Activated naive CD4-positive, alpha-beta T cell treated with anti-CD3 and anti-CD28 coated beads, Interleukin-2, amount 10 ng/mL, durations not matched to agents 7 days and 5 days (primary cell): ENCODE data around the gene OR7A17.

Experiments
- CTCF ChIA-PET: fragments of 350-600 bp; sonication (Branson Sonifier 250); formaldehyde crosslinking; loops from one replicate; lab custom pipeline; 2021; ENCODE audit warnings: antibody characterized with exemption; lab: Charles Lee
- DNase-seq: peaks from one replicate; pipeline ENCODE4 v3.0.0-alpha.2; 2020
- H3K27ac Mint-ChIP-seq: one replicate; pipeline ENCODE4 v1.8.0; 2021; ENCODE audit warnings: mild to moderate bottlenecking, moderate library complexity, mixed read lengths
- H3K27me3 Mint-ChIP-seq: one replicate; pipeline ENCODE4 v1.8.0; 2021; ENCODE audit warnings: mild to moderate bottlenecking, mixed read lengths
- H3K36me3 Mint-ChIP-seq: one replicate; pipeline ENCODE4 v1.8.0; 2021; ENCODE audit warnings: mixed read lengths
- H3K4me1 Mint-ChIP-seq: one replicate; pipeline ENCODE4 v1.8.0; 2021; ENCODE audit warnings: mixed read lengths
- H3K4me3 Mint-ChIP-seq: one replicate; pipeline ENCODE4 v1.8.0; 2021; ENCODE audit warnings: mild to moderate bottlenecking, moderate library complexity, mixed read lengths
- H3K9me3 Mint-ChIP-seq: one replicate; pipeline ENCODE4 v1.8.0; 2021; ENCODE audit warnings: mixed read lengths

OR7A17 gene

DNA sequence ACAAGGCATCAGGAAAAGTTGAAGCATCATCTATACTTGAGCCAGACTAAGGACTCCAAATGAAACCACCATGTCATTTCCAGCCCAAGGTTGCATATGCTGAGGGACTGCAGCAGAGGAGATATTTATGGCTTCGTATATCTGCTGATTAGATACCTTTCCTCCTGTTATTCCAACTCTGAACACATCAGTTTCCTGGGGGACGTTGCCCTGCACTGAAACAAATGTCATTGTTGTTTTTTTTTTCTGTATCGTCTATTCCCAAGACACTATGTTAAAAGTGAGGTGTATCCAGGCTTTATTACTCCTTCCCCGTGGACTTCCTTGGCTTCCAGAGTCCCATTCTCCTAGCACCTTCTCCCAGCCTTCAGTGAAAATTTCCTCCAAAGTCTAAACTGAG is at the start of gene OR7A17:
OR7A17 (minus strand) TSS at position 101 of the 400 bp plus-strand sequence. CDS start 4,777 bp downstream, outside the sequence.
- Mint-ChIP-seq H3K36me3 (no peaks in the 10 kb centered on the region), H3K4me1 (peaks cover 2% of the 10 kb centered on the region), H3K27ac (no peak within 1 kb of the TSS), H3K27me3 (peaks cover 4% of the 10 kb centered on the region), H3K4me3 (no peak within 1 kb of the TSS), H3K9me3 (no peaks in the 10 kb centered on the region)
- CTCF ChIA-PET, result no interaction called here
- DNase-seq, result no peak

DNA sequence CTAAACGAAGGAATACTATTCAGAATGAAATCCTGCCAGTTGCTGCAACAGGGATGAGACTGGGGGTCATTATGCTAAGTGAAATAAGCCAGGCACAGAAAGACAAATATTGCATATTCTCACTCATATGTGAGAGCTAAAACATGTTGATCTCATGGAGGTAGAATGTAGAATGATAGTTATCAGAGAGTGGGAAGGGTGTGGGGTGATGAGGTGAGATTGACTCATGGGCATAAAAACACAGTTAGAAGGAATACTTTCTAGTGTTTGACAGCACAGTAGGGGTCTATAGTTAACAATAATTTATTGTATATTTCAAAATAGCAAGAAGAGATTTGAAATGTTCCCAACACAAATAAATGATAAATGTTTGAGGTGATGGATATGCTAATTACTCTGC is 47.6 kb upstream of the OR7A17 start:
- no peaks in the 10 kb centered on the region for H3K27me3 Mint-ChIP-seq
- no peaks in the 10 kb centered on the region for H3K36me3 Mint-ChIP-seq
- H3K4me3 Mint-ChIP-seq, result no peak overlapping the region
- H3K27ac Mint-ChIP-seq, result no peak overlapping the region
- CTCF ChIA-PET, result no interaction called here
- no peaks in the 10 kb centered on the region for H3K9me3 Mint-ChIP-seq
- H3K4me1 Mint-ChIP-seq, result no peaks in the 10 kb centered on the region
- DNase-seq, result no peak

DNA sequence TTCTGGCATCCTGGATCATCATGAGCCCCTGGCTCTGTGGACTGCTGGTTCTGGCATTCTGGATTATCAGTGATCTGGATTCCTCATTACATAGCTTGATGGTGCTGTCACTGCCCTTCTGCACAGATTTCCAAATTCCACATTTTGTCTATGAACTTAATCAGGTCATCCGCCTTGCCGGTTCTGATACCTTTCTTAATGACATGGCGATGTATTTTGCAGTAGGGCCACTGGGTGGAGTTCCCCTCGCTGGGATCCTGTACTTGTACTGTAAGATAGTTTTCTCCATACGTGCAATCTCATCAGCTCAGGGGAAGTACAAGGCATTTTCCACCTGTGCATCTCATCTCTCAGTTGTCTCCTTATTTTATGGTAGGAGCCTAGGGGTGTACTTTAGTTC is 30.9 kb upstream of the OR7A17 start:
- Mint-ChIP-seq H3K27ac (no peak overlapping the region), H3K9me3 (no peaks in the 10 kb centered on the region), H3K4me1 (no peaks in the 10 kb centered on the region), H3K36me3 (no peaks in the 10 kb centered on the region), H3K27me3 (peaks cover 7% of the 10 kb centered on the region), H3K4me3 (no peak overlapping the region)
- no peak for DNase-seq
- CTCF ChIA-PET, result no interaction called here

DNA sequence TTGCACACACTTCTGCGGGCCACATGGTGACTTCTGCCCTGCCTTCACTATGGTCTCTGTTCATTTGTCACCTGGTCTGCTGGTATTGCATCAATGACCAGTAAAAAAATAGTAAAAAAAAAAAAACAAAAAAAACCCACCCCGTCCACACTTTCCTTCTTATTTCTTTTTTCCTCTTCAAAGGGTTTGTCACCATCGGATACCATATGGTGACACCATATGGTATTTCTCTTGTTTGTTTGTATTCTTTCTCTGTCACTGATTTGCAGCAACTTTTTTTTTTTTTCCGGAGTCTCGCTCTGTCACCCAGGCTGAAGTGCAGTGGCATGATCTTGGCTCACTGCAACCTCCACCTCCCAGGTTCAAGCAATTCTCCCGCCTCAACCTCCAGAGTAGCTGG is 29.2 kb upstream of the OR7A17 start:
- Mint-ChIP-seq H3K4me3 (no peak overlapping the region), H3K9me3 (no peaks in the 10 kb centered on the region), H3K36me3 (no peaks in the 10 kb centered on the region), H3K27ac (no peak overlapping the region), H3K27me3 (peaks cover 7% of the 10 kb centered on the region), H3K4me1 (no peaks in the 10 kb centered on the region)
- CTCF ChIA-PET, result no interaction called here
- no peak for DNase-seq

DNA sequence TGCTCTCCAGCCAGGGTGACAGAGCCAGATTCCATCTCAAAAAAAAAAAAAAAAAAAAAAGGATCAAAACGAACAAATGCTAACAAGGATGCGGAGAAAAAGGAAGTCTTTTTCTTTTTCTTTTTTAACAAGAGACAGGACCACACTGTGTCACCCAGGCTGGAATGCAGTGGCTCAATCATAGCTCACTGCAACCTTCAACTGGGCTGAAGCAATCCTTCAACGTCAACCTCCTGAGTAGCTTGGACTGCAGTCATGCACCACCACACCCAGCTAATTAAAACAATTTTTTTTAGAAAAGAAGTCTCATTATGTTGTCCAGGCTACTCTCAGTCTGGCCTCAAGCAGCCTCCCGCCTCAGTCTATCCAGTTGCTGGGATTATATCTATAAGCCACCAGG is 20.8 kb upstream of the OR7A17 start:
- Mint-ChIP-seq H3K27me3 (no peaks in the 10 kb centered on the region), H3K4me1 (no peaks in the 10 kb centered on the region), H3K9me3 (no peaks in the 10 kb centered on the region), H3K4me3 (no peak overlapping the region), H3K27ac (no peak overlapping the region), H3K36me3 (no peaks in the 10 kb centered on the region)
- CTCF ChIA-PET, result no interaction called here
- DNase-seq, result no peak

DNA sequence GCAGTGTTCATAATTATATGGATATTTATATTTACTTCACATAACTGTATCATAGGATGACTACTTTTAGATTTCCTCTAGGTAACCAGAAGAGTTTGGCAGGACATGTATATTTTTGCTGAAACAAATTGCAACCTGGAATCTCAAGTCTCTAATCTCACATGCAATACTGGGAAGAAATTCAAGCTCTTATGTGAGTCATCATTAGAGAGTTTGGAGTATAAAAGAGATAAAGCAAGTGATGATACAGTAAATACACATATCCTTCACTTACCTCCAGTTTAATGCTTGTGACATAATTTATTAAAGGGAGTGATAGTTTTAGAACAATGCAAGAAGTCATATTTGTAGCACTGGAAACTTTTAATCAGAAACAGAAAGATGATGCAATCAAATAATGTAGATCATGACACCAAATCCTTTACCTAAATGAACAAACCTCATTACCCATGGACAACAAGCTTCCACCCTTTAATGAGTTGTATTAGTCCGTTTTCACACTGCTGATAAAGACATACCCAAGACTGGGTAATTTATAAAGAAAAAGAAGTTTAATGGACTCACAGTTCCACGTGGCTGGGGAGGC is 15.8 kb upstream of the OR7A17 start:
- H3K36me3 Mint-ChIP-seq, result no peaks in the 10 kb centered on the region
- no peaks in the 10 kb centered on the region for H3K4me1 Mint-ChIP-seq
- CTCF ChIA-PET, result no interaction called here
- no peaks in the 10 kb centered on the region for H3K27me3 Mint-ChIP-seq
- no peak overlapping the region for H3K4me3 Mint-ChIP-seq
- no peak for DNase-seq
- no peaks in the 10 kb centered on the region for H3K9me3 Mint-ChIP-seq
- H3K27ac Mint-ChIP-seq, result no peak overlapping the region

DNA sequence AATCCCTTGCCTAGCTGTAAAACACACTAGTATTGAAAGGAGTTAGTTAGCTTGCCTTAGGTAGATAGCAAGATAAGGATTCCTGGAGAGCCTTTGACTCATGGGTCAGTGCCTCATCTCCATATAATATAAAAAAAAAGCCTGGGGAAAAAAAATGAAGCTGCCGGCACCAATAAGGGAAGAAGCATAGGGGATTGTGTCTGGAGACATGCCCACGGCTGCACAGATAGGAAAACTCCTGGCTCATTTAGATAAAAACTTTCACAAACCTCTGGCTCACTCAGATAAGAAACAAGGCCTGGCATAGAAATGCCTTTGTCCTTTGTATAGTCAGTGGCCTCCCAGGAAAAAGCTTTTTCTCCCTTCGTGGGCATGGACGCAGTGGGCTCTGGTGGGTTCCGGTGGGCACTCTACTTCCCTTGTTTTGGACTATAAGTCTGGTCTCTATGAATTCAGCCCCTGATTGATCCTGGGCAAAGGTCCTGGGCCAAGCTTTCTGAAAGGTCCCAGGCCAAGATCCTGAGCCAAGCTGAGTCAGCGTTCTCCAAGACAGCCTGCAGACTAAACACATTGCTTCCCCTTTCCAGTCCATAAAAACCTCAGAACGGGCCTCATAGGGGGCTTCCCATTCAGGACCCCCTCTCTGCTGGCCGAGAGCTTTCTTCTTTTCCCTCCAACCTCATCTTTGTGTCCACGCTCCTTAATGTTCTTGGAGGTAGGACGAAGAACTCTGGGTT is 4.9 kb upstream of the OR7A17 start:
- Mint-ChIP-seq H3K4me3 (no peak overlapping the region), H3K27me3 (peaks cover 15% of the 10 kb centered on the region), H3K4me1 (peaks cover 2% of the 10 kb centered on the region), H3K27ac (no peak overlapping the region), H3K9me3 (no peaks in the 10 kb centered on the region), H3K36me3 (no peaks in the 10 kb centered on the region)
- DNase-seq, result no peak
- CTCF ChIA-PET, result interaction anchor here (1.0 kb wide), 1 partner anchor 104 kb away, joined by 3 read pairs; no protein-coding TSS in a partner anchor

DNA sequence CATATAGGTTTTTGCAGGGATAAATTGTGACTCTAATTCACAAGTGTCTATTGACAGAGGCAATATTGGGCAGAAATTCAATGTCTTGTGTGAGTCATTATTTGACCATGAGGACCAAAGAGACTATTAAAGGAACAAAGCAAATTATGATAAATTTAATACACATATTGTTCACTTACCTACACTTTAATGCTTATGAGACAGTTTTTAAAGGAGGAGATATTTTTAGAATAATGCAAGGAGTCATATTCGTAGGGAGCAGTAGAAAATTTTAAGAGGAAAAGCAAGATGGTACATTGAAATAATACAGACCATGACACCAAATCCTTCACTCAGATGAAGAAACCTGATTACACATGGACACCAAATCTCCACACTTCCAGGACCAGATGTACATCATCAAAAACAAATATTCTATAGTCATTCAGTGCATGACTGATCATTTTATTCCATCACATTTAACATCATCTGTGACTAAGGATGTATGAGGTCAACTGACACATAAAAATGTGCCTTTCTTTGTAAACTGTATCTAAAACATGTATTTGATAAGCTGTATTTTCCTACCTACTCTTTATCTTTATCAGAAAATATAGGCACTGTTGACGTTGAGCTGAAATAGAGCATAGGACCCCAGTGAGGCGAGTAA is 4.2 kb upstream of the OR7A17 start:
- H3K36me3 Mint-ChIP-seq, result no peaks in the 10 kb centered on the region
- CTCF ChIA-PET, result no interaction called here
- DNase-seq, result no peak
- H3K9me3 Mint-ChIP-seq, result no peaks in the 10 kb centered on the region
- H3K27ac Mint-ChIP-seq, result no peak overlapping the region
- peaks cover 2% of the 10 kb centered on the region for H3K4me1 Mint-ChIP-seq
- H3K27me3 Mint-ChIP-seq, result peaks cover 15% of the 10 kb centered on the region
- no peak overlapping the region for H3K4me3 Mint-ChIP-seq

DNA sequence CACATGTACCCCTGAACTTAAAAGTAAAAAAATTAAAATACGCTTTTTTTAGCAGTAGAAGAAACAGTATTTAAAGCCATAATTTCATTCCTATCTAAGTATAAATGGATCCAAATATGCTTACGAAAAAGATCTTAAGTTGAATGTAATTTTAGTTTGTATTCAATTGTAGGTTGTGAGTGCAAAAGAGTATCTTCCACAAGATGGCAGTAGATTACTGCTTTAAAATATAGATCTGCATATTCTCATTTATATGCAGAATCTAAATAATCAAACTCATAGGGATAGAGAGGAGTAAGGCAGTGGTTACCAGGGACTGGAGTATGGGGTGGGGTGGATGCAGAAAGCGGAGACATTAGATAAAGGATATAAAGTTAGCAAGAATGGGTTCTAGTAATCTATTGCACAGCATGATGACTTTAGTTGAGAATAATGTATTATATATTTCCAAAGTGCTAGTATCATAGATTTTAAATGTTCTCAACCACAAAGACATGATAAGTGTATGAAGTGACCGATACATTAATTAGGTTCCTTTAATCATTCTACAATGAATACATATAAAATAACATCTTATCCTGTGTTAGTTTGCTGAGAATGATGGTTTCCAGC is 14.2 kb downstream of the OR7A17 start:
- Mint-ChIP-seq H3K36me3 (no peaks in the 10 kb centered on the region), H3K4me3 (no peak overlapping the region), H3K27ac (no peak overlapping the region), H3K9me3 (no peaks in the 10 kb centered on the region), H3K27me3 (no peaks in the 10 kb centered on the region), H3K4me1 (no peaks in the 10 kb centered on the region)
- DNase-seq, result no peak
- CTCF ChIA-PET, result no interaction called here

DNA sequence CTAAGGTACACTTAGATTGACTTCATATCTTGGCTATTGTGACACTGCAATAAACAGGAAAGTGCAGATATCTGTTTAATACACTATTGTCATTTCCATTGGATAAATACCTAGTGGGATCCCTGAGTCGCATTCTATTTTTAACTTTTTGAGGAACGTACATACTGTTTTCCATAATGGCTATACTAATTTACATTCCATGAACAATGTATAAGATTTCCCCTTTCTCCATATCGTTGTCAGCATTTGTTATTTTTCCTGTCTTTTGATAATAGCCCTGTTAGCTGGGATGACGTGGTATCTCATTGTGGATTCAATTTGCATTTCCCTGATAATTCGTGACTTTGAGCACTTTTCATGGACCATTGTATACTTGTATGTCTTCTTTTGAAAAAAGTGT is 17.4 kb downstream of the OR7A17 start:
- Mint-ChIP-seq H3K4me1 (no peaks in the 10 kb centered on the region), H3K9me3 (no peaks in the 10 kb centered on the region), H3K36me3 (no peaks in the 10 kb centered on the region), H3K27ac (no peak overlapping the region), H3K27me3 (peaks cover 10% of the 10 kb centered on the region), H3K4me3 (no peak overlapping the region)
- DNase-seq, result no peak
- CTCF ChIA-PET, result no interaction called here

DNA sequence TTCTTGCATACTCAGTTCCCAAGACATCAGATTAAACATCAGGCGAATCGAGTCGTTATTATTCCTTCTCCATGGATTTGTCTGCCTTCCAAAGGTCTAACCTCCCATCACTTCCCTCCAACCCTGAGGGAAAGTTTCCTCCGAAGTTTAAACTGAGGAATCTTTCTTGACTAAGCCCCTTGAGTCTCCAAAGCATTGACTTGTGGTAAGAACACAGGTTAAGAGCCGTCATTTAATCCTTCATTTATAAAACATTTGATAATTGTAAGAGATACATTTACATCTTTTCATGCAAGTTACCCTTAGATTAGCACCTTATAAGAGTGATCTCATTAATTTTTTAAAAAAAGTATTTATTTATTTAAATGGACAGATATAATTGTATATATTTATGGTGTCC is 37.1 kb downstream of the OR7A17 start, which contains the start of gene OR7A10:
OR7A10 (minus strand) TSS at position 101 of the 400 bp plus-strand sequence. CDS start 7,045 bp downstream, outside the sequence.
- Mint-ChIP-seq H3K9me3 (no peaks in the 10 kb centered on the region), H3K27ac (no peak within 1 kb of the TSS), H3K4me1 (no peaks in the 10 kb centered on the region), H3K4me3 (no peak within 1 kb of the TSS), H3K27me3 (peaks cover 13% of the 10 kb centered on the region), H3K36me3 (no peaks in the 10 kb centered on the region)
- CTCF ChIA-PET, result no interaction called here
- no peak for DNase-seq

DNA sequence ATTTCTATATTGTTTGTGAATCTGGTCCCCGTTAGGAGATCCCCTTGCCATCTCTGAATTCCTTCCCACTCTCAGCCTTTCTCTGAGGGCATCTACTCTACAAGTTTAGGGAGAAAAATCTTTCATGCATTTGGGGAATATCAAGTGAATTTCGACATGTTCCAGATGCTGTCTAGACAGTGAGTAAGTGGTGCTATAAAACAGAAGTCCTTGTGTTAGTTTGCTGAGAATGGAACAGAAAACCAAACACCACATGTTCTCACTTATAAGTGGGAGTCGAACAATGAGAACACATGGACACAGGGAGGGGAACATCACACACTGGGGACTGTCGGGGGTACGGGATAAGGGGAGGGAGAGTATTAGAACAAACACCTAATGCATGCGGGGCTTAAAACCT is 42.4 kb downstream of the OR7A17 start:
- Mint-ChIP-seq H3K27ac (no peak overlapping the region), H3K4me1 (no peaks in the 10 kb centered on the region), H3K9me3 (no peaks in the 10 kb centered on the region), H3K4me3 (no peak overlapping the region), H3K36me3 (no peaks in the 10 kb centered on the region), H3K27me3 (peaks cover 4% of the 10 kb centered on the region)
- CTCF ChIA-PET, result no interaction called here
- no peak for DNase-seq

DNA sequence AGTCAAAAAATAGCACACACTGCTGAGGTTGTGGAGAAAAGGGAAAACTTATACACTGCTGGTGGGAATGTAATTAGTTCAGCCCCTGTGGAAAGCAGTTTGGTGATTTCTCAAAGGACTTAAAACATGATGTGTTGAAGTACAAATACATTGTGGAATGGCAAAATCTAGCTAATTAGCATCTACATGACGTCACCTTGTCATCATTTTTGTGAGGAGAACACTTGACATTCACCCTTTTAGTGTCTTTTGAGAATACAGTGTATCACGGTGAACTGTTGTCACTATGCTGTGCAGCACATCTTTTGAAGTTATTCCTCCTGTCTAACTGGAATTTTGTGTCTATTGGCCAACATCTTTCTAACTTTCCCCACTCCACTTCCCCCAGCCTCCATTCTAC is 42.8 kb downstream of the OR7A17 start:
- CTCF ChIA-PET, result no interaction called here

DNA sequence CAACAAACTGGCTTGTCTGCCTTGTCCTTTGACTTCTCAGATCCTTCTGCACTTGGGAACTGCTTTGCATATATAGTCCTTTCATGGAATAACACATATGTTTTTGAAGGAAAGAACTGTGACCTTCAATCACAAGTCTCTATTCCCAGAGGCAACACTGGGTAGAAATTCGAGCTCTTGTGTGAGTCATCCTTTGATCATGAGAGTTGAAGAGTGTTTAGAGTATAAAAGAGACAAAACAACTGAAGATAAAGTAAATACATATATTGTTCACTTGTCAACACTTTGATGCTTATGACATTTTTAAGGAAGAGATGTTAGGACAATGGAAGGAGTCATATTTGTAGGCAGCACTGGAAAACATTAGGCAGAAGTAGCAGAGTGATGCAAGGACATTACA is 45.7 kb downstream of the OR7A17 start:
- H3K27me3 Mint-ChIP-seq, result peaks cover 7% of the 10 kb centered on the region
- no peaks in the 10 kb centered on the region for H3K36me3 Mint-ChIP-seq
- CTCF ChIA-PET, result no interaction called here
- no peak for DNase-seq
- H3K4me3 Mint-ChIP-seq, result no peak overlapping the region
- no peaks in the 10 kb centered on the region for H3K9me3 Mint-ChIP-seq
- no peak overlapping the region for H3K27ac Mint-ChIP-seq
- no peaks in the 10 kb centered on the region for H3K4me1 Mint-ChIP-seq

More for the DNA sequence above, 42.8 kb downstream of the OR7A17 start:
- no peak for DNase-seq
- no peaks in the 10 kb centered on the region for H3K36me3 Mint-ChIP-seq
- no peaks in the 10 kb centered on the region for H3K9me3 Mint-ChIP-seq
- no peak overlapping the region for H3K27ac Mint-ChIP-seq
- H3K27me3 Mint-ChIP-seq, result peaks cover 4% of the 10 kb centered on the region
- H3K4me3 Mint-ChIP-seq, result no peak overlapping the region
- no peaks in the 10 kb centered on the region for H3K4me1 Mint-ChIP-seq
